Immature natural killer cell (primary cell): ENCODE data around the gene MMS19. TPM values are rescaled to one million over a fixed set of nuclear protein-coding genes. Genes with fewer than 3 reads are reported as not detected.
A peak's percentile ranks its signal among the peaks of the same experiment; 100 is the strongest.

Experiments used
- DNase-seq, 3 donors: peaks; one replicate each; pipeline ENCODE4 v3.0.0; 2022; ENCODE audit warnings: mixed read lengths in 1 of 3
- H3K27ac Mint-ChIP-seq, 6 donors: one replicate each; pipeline ENCODE4 v1.8.0; 2020; ENCODE audit warnings: mixed read lengths in 6 of 6, mild to moderate bottlenecking in 5 of 6, inconsistent platforms in 4 of 6, moderate library complexity in 3 of 6
- H3K27me3 Mint-ChIP-seq, 3 donors: one replicate each; pipeline ENCODE4 v1.8.0; 2020 to 2021; ENCODE audit warnings: low read depth in 3 of 3, mild to moderate bottlenecking in 3 of 3, mixed read lengths in 3 of 3, moderate library complexity in 3 of 3, inconsistent platforms in 1 of 3
- H3K36me3 Mint-ChIP-seq, 3 donors: one replicate each; pipeline ENCODE4 v1.8.0; 2020; ENCODE audit warnings: mixed read lengths in 3 of 3, inconsistent platforms in 2 of 3, mild to moderate bottlenecking in 2 of 3
- H3K4me1 Mint-ChIP-seq, 2 donors: one replicate each; pipeline ENCODE4 v1.8.0; 2020; ENCODE audit warnings: inconsistent platforms in 2 of 2, mild to moderate bottlenecking in 2 of 2, mixed read lengths in 2 of 2, moderate library complexity in 1 of 2
- H3K4me3 Mint-ChIP-seq, 5 donors: one replicate each; pipeline ENCODE4 v1.8.0; 2020; ENCODE audit warnings: mild to moderate bottlenecking in 5 of 5, mixed read lengths in 5 of 5, inconsistent platforms in 3 of 5, moderate library complexity in 3 of 5
- H3K9me3 Mint-ChIP-seq, 6 donors: one replicate each; pipeline ENCODE4 v1.8.0; 2020; ENCODE audit warnings: mild to moderate bottlenecking in 6 of 6, mixed read lengths in 6 of 6, inconsistent platforms in 4 of 6, moderate library complexity in 3 of 6
- polyA plus RNA-seq, 3 donors: library from polyadenylated mRNA; unstranded; fragments of 300-500 nt; fragmentation: Illumina TruSeq; gene quantifications; one replicate each; pipeline ENCODE4 v1.2.3, GENCODE V29; 2021

MMS19 gene
- polyA plus RNA-seq, 3 donors from 2014 or later = 21.8 to 32.0 (median 29.6) TPM

- H3K4me1 Mint-ChIP-seq = peaks cover 0 to 2% of the 10 kb centered on the region in 2 donors
- peaks cover 16 to 47% (median 24%) of the 10 kb centered on the region in 3 donors for H3K36me3 Mint-ChIP-seq
- peak overlapping the region in 4 of 6 donors; percentile 30 to 54 (median 50) for H3K27ac Mint-ChIP-seq
- H3K4me3 Mint-ChIP-seq = no peak overlapping the region
- H3K27me3 Mint-ChIP-seq = peaks cover 0 to 3% (median 0%) of the 10 kb centered on the region in 3 donors
- no peak for DNase-seq
- H3K9me3 Mint-ChIP-seq = peaks cover 0 to 4% (median 0%) of the 10 kb centered on the region in 6 donors
These were observed 39.1 kb downstream of the MMS19 start for GRCh38 chr10:97459111-97459510.

GRCh38 chr10:97456686-97457065 is 41.5 kb downstream of the MMS19 start:
- H3K36me3 Mint-ChIP-seq = peaks cover 12 to 36% (median 20%) of the 10 kb centered on the region in 3 donors
- peaks cover 0 to 2% (median 0%) of the 10 kb centered on the region in 6 donors for H3K9me3 Mint-ChIP-seq
- no peak for DNase-seq
- H3K27ac Mint-ChIP-seq = peak overlapping the region in 3 of 6 donors; percentile 11 to 77 (median 64)
- H3K4me1 Mint-ChIP-seq = no peaks in the 10 kb centered on the region
- no peak overlapping the region for H3K4me3 Mint-ChIP-seq
- H3K27me3 Mint-ChIP-seq = peaks cover 0 to 3% (median 2%) of the 10 kb centered on the region in 3 donors

- H3K36me3 Mint-ChIP-seq = peaks cover 12 to 32% (median 16%) of the 10 kb centered on the region in 3 donors
- no peak overlapping the region for H3K4me3 Mint-ChIP-seq
- peak overlapping the region in 2 of 6 donors; percentile 64 to 77 for H3K27ac Mint-ChIP-seq
- H3K27me3 Mint-ChIP-seq = peaks cover 0 to 3% (median 2%) of the 10 kb centered on the region in 3 donors
- H3K9me3 Mint-ChIP-seq = peaks cover 0 to 2% (median 0%) of the 10 kb centered on the region in 6 donors
- DNase-seq = no peak
- no peaks in the 10 kb centered on the region for H3K4me1 Mint-ChIP-seq
These were observed 42.1 kb downstream of the MMS19 start for GRCh38 chr10:97456034-97456685.

- Mint-ChIP-seq H3K27ac (peak overlapping the region in 5 of 6 donors; percentile 24 to 84 (median 62)), H3K36me3 (peaks cover 5 to 15% (median 10%) of the 10 kb centered on the region in 3 donors), H3K27me3 (peaks cover 0 to 2% (median 0%) of the 10 kb centered on the region in 3 donors), H3K4me3 (no peak overlapping the region), H3K9me3 (peaks cover 0 to 2% (median 0%) of the 10 kb centered on the region in 6 donors), H3K4me1 (peaks cover 0 to 8% of the 10 kb centered on the region in 2 donors)
- DNase-seq = no peak
These were observed 43.7 kb downstream of the MMS19 start for GRCh38 chr10:97454330-97455036.

GRCh38 chr10:97452352-97452751 is 45.9 kb downstream of the MMS19 start:
- Mint-ChIP-seq H3K4me3 (no peak overlapping the region), H3K27ac (peak overlapping the region in 1 of 6 donors; percentile 34), H3K4me1 (peaks cover 7 to 25% of the 10 kb centered on the region in 2 donors), H3K9me3 (peaks cover 0 to 2% (median 0%) of the 10 kb centered on the region in 6 donors), H3K27me3 (peaks cover 0 to 2% (median 0%) of the 10 kb centered on the region in 3 donors), H3K36me3 (no peaks in the 10 kb centered on the region)
- DNase-seq = no peak

- Mint-ChIP-seq H3K27ac (no peak overlapping the region), H3K4me3 (no peak overlapping the region), H3K27me3 (peaks cover 0 to 2% (median 0%) of the 10 kb centered on the region in 3 donors), H3K36me3 (no peaks in the 10 kb centered on the region), H3K9me3 (peaks cover 0 to 2% (median 0%) of the 10 kb centered on the region in 6 donors), H3K4me1 (peaks cover 14 to 33% of the 10 kb centered on the region in 2 donors)
- no peak for DNase-seq
These were observed 46.6 kb downstream of the MMS19 start for GRCh38 chr10:97451605-97452004.

GRCh38 chr10:97450828-97451227 is 47.4 kb downstream of the MMS19 start:
- no peak for DNase-seq
- H3K36me3 Mint-ChIP-seq = no peaks in the 10 kb centered on the region
- no peak overlapping the region for H3K27ac Mint-ChIP-seq
- H3K9me3 Mint-ChIP-seq = peaks cover 0 to 2% (median 0%) of the 10 kb centered on the region in 6 donors
- H3K27me3 Mint-ChIP-seq = peaks cover 0 to 4% (median 2%) of the 10 kb centered on the region in 3 donors
- peaks cover 20 to 41% of the 10 kb centered on the region in 2 donors for H3K4me1 Mint-ChIP-seq
- no peak overlapping the region for H3K4me3 Mint-ChIP-seq

GRCh38 chr10:97445722-97446639 is 52.2 kb downstream of the MMS19 start, which contains the start of the genes EXOSC1 and ZDHHC16:
Gene EXOSC1, minus strand, starts transcription at chr10:97446006. Its CDS starts 21 bp downstream, at chr10:97445985.
Gene ZDHHC16, plus strand, starts transcription at chr10:97446175. Its CDS starts 5,501 bp downstream, at chr10:97451676.
- peak within 1 kb of the TSS; percentile 94 to 100 (median 99) for H3K4me3 Mint-ChIP-seq
- H3K4me1 Mint-ChIP-seq = peaks cover 40 to 61% of the 10 kb centered on the region in 2 donors
- no peaks in the 10 kb centered on the region for H3K9me3 Mint-ChIP-seq
- DNase-seq = peak; percentile 86 to 88 (median 88)
- peaks cover 0 to 7% (median 3%) of the 10 kb centered on the region in 3 donors for H3K36me3 Mint-ChIP-seq
- H3K27ac Mint-ChIP-seq = peak within 1 kb of the TSS; percentile 68 to 97 (median 93)
- H3K27me3 Mint-ChIP-seq = peaks cover 2 to 3% (median 2%) of the 10 kb centered on the region in 3 donors

GRCh38 chr10:97445357-97445721 is 52.9 kb downstream of the MMS19 start:
- peak overlapping the region; percentile 68 to 97 (median 93) for H3K27ac Mint-ChIP-seq
- peaks cover 2 to 3% (median 2%) of the 10 kb centered on the region in 3 donors for H3K27me3 Mint-ChIP-seq
- H3K4me1 Mint-ChIP-seq = peaks cover 40 to 54% of the 10 kb centered on the region in 2 donors
- H3K36me3 Mint-ChIP-seq = peaks cover 0 to 11% (median 3%) of the 10 kb centered on the region in 3 donors
- H3K9me3 Mint-ChIP-seq = no peaks in the 10 kb centered on the region
- DNase-seq = no peak
- H3K4me3 Mint-ChIP-seq = peak overlapping the region; percentile 94 to 100 (median 99)

- Mint-ChIP-seq H3K4me3 (peak overlapping the region in 4 of 5 donors; percentile 99 to 100 (median 100)), H3K9me3 (no peaks in the 10 kb centered on the region), H3K27ac (peak overlapping the region in 4 of 6 donors; percentile 5 to 94 (median 66)), H3K4me1 (peaks cover 40 to 53% of the 10 kb centered on the region in 2 donors), H3K27me3 (peaks cover 2 to 3% (median 2%) of the 10 kb centered on the region in 3 donors), H3K36me3 (peaks cover 0 to 16% (median 7%) of the 10 kb centered on the region in 3 donors)
- no peak for DNase-seq
These were observed 54.0 kb downstream of the MMS19 start for GRCh38 chr10:97444212-97444611.

- Mint-ChIP-seq H3K9me3 (no peaks in the 10 kb centered on the region), H3K27ac (no peak overlapping the region), H3K27me3 (peaks cover 2 to 3% (median 2%) of the 10 kb centered on the region in 3 donors), H3K4me3 (no peak overlapping the region), H3K36me3 (peaks cover 0 to 19% (median 11%) of the 10 kb centered on the region in 3 donors), H3K4me1 (peaks cover 32 to 34% of the 10 kb centered on the region in 2 donors)
- no peak for DNase-seq
These were observed 55.9 kb downstream of the MMS19 start for GRCh38 chr10:97442277-97442676.

- DNase-seq = no peak
- Mint-ChIP-seq H3K27ac (peak overlapping the region in 4 of 6 donors; percentile 11 to 69 (median 57)), H3K36me3 (peaks cover 4 to 26% (median 16%) of the 10 kb centered on the region in 3 donors), H3K9me3 (no peaks in the 10 kb centered on the region), H3K4me3 (no peak overlapping the region), H3K27me3 (no peaks in the 10 kb centered on the region), H3K4me1 (no peaks in the 10 kb centered on the region)
These were observed 63.0 kb downstream of the MMS19 start for GRCh38 chr10:97435211-97435610.

- no peaks in the 10 kb centered on the region for H3K27me3 Mint-ChIP-seq
- no peak for DNase-seq
- H3K4me1 Mint-ChIP-seq = no peaks in the 10 kb centered on the region
- H3K9me3 Mint-ChIP-seq = no peaks in the 10 kb centered on the region
- H3K36me3 Mint-ChIP-seq = peaks cover 4 to 23% (median 13%) of the 10 kb centered on the region in 3 donors
- peak overlapping the region in 1 of 6 donors; percentile 62 for H3K27ac Mint-ChIP-seq
- H3K4me3 Mint-ChIP-seq = no peak overlapping the region
These were observed 63.7 kb downstream of the MMS19 start for GRCh38 chr10:97434557-97434956.
